ENCODE measurements around the gene CDH23. TPM values are rescaled to one million over a fixed set of nuclear protein-coding genes. Genes with fewer than 3 reads are reported as not detected.

CDH23 gene
- polyA plus RNA-seq, 1 donor (not counting 4 experiments of a cell fraction or from before 2014, with no cell fraction given), result 0.01 TPM

GRCh38 chr10:71388583-71389310 is 8.0 kb upstream of the CDH23 start:
- Histone ChIP-seq H4K20me1 (ENCODE audit: control insufficient read depth, extremely low read depth, insufficient read depth, low read length) (no peaks in the 10 kb centered on the region), H3K79me2 (ENCODE audit: control insufficient read depth, insufficient read depth, low read length) (no peaks in the 10 kb centered on the region), H3K9ac (ENCODE audit: control insufficient read depth, extremely low read depth, insufficient read depth, low read length) (no peak overlapping the region), H3K27me3 (ENCODE audit: control insufficient read depth, extremely low read depth, insufficient read depth, low read length) (peaks cover 49% of the 10 kb centered on the region), H2AFZ (ENCODE audit: control insufficient read depth, low read length) (no peak overlapping the region), H3K9me1 (ENCODE audit: control insufficient read depth, extremely low read depth, insufficient read depth, low read length) (no peaks in the 10 kb centered on the region), H3K4me1 (ENCODE audit: control insufficient read depth, extremely low read depth, insufficient read depth, low read length) (no peaks in the 10 kb centered on the region), H3K36me3 (ENCODE audit: control insufficient read depth in 2 of 2, extremely low read depth in 1 of 2, insufficient read depth in 2 of 2, low read length in 2 of 2) (no peaks in the 10 kb centered on the region), H3K4me2 (ENCODE audit: control insufficient read depth, extremely low read depth, insufficient read depth, low read depth, low read length) (no peak overlapping the region), H3K4me3 (ENCODE audit: control insufficient read depth in 2 of 3, extremely low read depth in 1 of 3, insufficient read depth in 2 of 3, low read depth in 1 of 3, low read length in 3 of 3) (no peak overlapping the region), H3K27ac (ENCODE audit: control insufficient read depth, insufficient read depth, low read length) (no peak overlapping the region), H3K9me3 (ENCODE audit: control insufficient read depth, low read depth, low read length) (no peaks in the 10 kb centered on the region)
- DNase-seq (ENCODE audit: low read depth, low spot score) (no peak), FAIRE-seq (no peak)
- dilution Hi-C loops (cut with MboI; ENCODE audit: extremely low pct_ligation_motif_present, low sequenced_read_pairs), result no loop called here
- TF ChIP-seq EZH2 (IDR thresholded peaks at IDR 0.05; ENCODE audit: low read length) (no peak), CTCF (optimal IDR thresholded peaks at IDR 0.05 in 1 of 3, IDR thresholded peaks at IDR 0.05 in 1 of 3, conservative IDR thresholded peaks at IDR 0.05 in 1 of 3; ENCODE audit: extremely low read depth in 1 of 3, insufficient read depth in 2 of 3, low read length in 3 of 3) (no peak)

GRCh38 chr10:71389768-71390460 is 6.8 kb upstream of the CDH23 start:
- no peak overlapping the region for H3K27ac ChIP-seq (ENCODE audit: control insufficient read depth, insufficient read depth, low read length)
- H4K20me1 ChIP-seq (ENCODE audit: control insufficient read depth, extremely low read depth, insufficient read depth, low read length), result no peaks in the 10 kb centered on the region
- H3K36me3 ChIP-seq (ENCODE audit: control insufficient read depth in 2 of 2, extremely low read depth in 1 of 2, insufficient read depth in 2 of 2, low read length in 2 of 2), result no peaks in the 10 kb centered on the region
- no peak for DNase-seq (ENCODE audit: low read depth, low spot score)
- H3K9me3 ChIP-seq (ENCODE audit: control insufficient read depth, low read depth, low read length), result no peaks in the 10 kb centered on the region
- TF ChIP-seq EZH2 (IDR thresholded peaks at IDR 0.05; ENCODE audit: low read length) (no peak), CTCF (optimal IDR thresholded peaks at IDR 0.05 in 1 of 3, IDR thresholded peaks at IDR 0.05 in 1 of 3, conservative IDR thresholded peaks at IDR 0.05 in 1 of 3; ENCODE audit: extremely low read depth in 1 of 3, insufficient read depth in 2 of 3, low read length in 3 of 3) (no peak)
- no peak overlapping the region for H3K9ac ChIP-seq (ENCODE audit: control insufficient read depth, extremely low read depth, insufficient read depth, low read length)
- no peak overlapping the region for H2AFZ ChIP-seq (ENCODE audit: control insufficient read depth, low read length)
- no peak overlapping the region for H3K4me3 ChIP-seq (ENCODE audit: control insufficient read depth in 2 of 3, extremely low read depth in 1 of 3, insufficient read depth in 2 of 3, low read depth in 1 of 3, low read length in 3 of 3)
- no peaks in the 10 kb centered on the region for H3K79me2 ChIP-seq (ENCODE audit: control insufficient read depth, insufficient read depth, low read length)
- no peak overlapping the region for H3K4me2 ChIP-seq (ENCODE audit: control insufficient read depth, extremely low read depth, insufficient read depth, low read depth, low read length)
- H3K27me3 ChIP-seq (ENCODE audit: control insufficient read depth, extremely low read depth, insufficient read depth, low read length), result peaks cover 50% of the 10 kb centered on the region
- no peaks in the 10 kb centered on the region for H3K4me1 ChIP-seq (ENCODE audit: control insufficient read depth, extremely low read depth, insufficient read depth, low read length)
- no peaks in the 10 kb centered on the region for H3K9me1 ChIP-seq (ENCODE audit: control insufficient read depth, extremely low read depth, insufficient read depth, low read length)
- dilution Hi-C loops (cut with MboI; ENCODE audit: extremely low pct_ligation_motif_present, low sequenced_read_pairs), result no loop called here
- FAIRE-seq, result no peak
